Endothelial cell of umbilical vein (primary cell): ENCODE results near the gene MLPH. TPM values are rescaled to one million over a fixed set of nuclear protein-coding genes. Genes with fewer than 3 reads are reported as not detected.

Experiments
- BruUV-seq: library from RNA; stranded (reverse); fragments of 400-500 nt; replicated peaks from 2 replicates; lab custom pipeline; 2021; lab: Mats Ljungman, UMichigan
- CTCF ChIA-PET: fragments of 300-600, 350-600 bp; sonication (Branson Sonifier 250); formaldehyde crosslinking; loops from one replicate; lab custom pipeline; 2021; ENCODE audit warnings: antibody characterized with exemption, inconsistent platforms; lab: Charles Lee
- POLR2A ChIA-PET: fragments of 300-600, 350-600 bp; sonication (Branson Sonifier 250); formaldehyde crosslinking; loops from one replicate; lab custom pipeline; 2021; ENCODE audit warnings: antibody characterized with exemption, inconsistent platforms; lab: Charles Lee
- DNase-seq: peaks from one replicate; pipeline ENCODE4 v3.0.0-alpha.2; 2011; ENCODE audit warnings: low read depth, low spot score
- FAIRE-seq: peaks from 2 replicates; lab custom pipeline; 2011; peaks lifted over from hg19 to GRCh38; lab: Jason Lieb, UNC
- H2AFZ ChIP-seq: 2 replicates; pipeline ENCODE4 v1.6.0; 2012; ENCODE audit warnings: low read depth, low read length, control low read depth, inconsistent platforms
- H3K27ac ChIP-seq: 2 replicates; pipeline ENCODE4 v1.5.1; 2011; ENCODE audit warnings: low read depth, mild to moderate bottlenecking, control low read depth, low read length, moderate library complexity; ENCODE audit not compliant: insufficient read depth
- H3K27me3 ChIP-seq, 2 experiments: 2 replicates each; pipeline versions ENCODE4 v1.6.0 to v1.6.1; 2011; ENCODE audit warnings: low read length in 2 of 2, mixed read lengths in 1 of 2; ENCODE audit not compliant: control insufficient read depth in 2 of 2, insufficient read depth in 2 of 2
- H3K36me3 ChIP-seq, 2 experiments: 2 replicates in 1 of 2; 3 replicates in 1 of 2; pipeline ENCODE4 v1.5.1; 2011; ENCODE audit warnings: low read length in 2 of 2, mild to moderate bottlenecking in 1 of 2, moderate library complexity in 1 of 2; ENCODE audit not compliant: control insufficient read depth in 2 of 2, insufficient read depth in 2 of 2; ENCODE audit errors: extremely low read depth in 1 of 2
- H3K4me1 ChIP-seq: 3 replicates; pipeline ENCODE4 v1.5.1; 2011; ENCODE audit warnings: mild to moderate bottlenecking, low read length; ENCODE audit not compliant: control insufficient read depth, insufficient read depth; ENCODE audit errors: extremely low read depth
- H3K4me2 ChIP-seq: 2 replicates; pipeline ENCODE4 v1.6.1; 2011; ENCODE audit warnings: low read length, control low read depth, mixed read lengths; ENCODE audit not compliant: insufficient read depth
- H3K4me3 ChIP-seq, 3 experiments: fragments of 200-600 bp in 1 of 3; sonication (generic), shearing (Covaris generic) in 1 of 3; replicated peaks in 1 of 3; 2 replicates each; pipeline ENCODE4 v1.5.1; 2011 to 2016; ENCODE audit warnings: control low read depth in 3 of 3, low read length in 3 of 3, mild to moderate bottlenecking in 2 of 3, inconsistent platforms in 1 of 3, low read depth in 1 of 3, moderate library complexity in 1 of 3; ENCODE audit not compliant: insufficient read depth in 1 of 3
- H3K79me2 ChIP-seq: 2 replicates; pipeline ENCODE4 v1.6.0; 2012; ENCODE audit warnings: low read length, inconsistent platforms; ENCODE audit not compliant: control insufficient read depth, insufficient read depth
- H3K9ac ChIP-seq: replicated peaks from 2 replicates; pipeline ENCODE3; 2011; ENCODE audit warnings: low read length, control low read depth; ENCODE audit not compliant: insufficient read depth; ENCODE audit errors: extremely low read depth
- H3K9me1 ChIP-seq: replicated peaks from 3 replicates; pipeline ENCODE4 v1.6.0; 2011; ENCODE audit warnings: mild to moderate bottlenecking, low read length; ENCODE audit not compliant: control insufficient read depth, insufficient read depth; ENCODE audit errors: extremely low read depth
- H3K9me3 ChIP-seq: replicated peaks from 2 replicates; pipeline ENCODE4 v1.5.1; 2012; ENCODE audit warnings: low read length, inconsistent platforms; ENCODE audit not compliant: control insufficient read depth, insufficient read depth
- H4K20me1 ChIP-seq: replicated peaks from 2 replicates; pipeline ENCODE3; 2011; ENCODE audit warnings: mild to moderate bottlenecking, low read length; ENCODE audit not compliant: control insufficient read depth, insufficient read depth; ENCODE audit errors: extremely low read depth
- EZH2 ChIP-seq: IDR thresholded peaks from 2 replicates; pipeline ENCODE4 v1.6.1; 2012; ENCODE audit warnings: borderline replicate concordance, low read depth, mild to moderate bottlenecking, moderate library complexity, low read length, inconsistent platforms; ENCODE audit not compliant: severe bottlenecking
- FOS ChIP-seq: IDR thresholded peaks from 2 replicates; pipeline ENCODE4 v1.6.1; 2011; ENCODE audit warnings: mild to moderate bottlenecking, low read length, moderate library complexity, borderline replicate concordance; ENCODE audit not compliant: insufficient read depth
- GATA2 ChIP-seq: IDR thresholded peaks from 2 replicates; pipeline ENCODE4 v1.7.0; 2011; ENCODE audit warnings: low read depth, mild to moderate bottlenecking, moderate library complexity, mixed read lengths, low read length; ENCODE audit not compliant: insufficient read length, insufficient read depth
- JUN ChIP-seq: IDR thresholded peaks from 2 replicates; pipeline ENCODE4 v1.6.1; 2011; ENCODE audit warnings: borderline replicate concordance, low read depth; ENCODE audit not compliant: insufficient read length, insufficient read depth
- MYC ChIP-seq: IDR thresholded peaks from one replicate; pipeline ENCODE4 v1.6.1; 2011; ENCODE audit warnings: mild to moderate bottlenecking, low read depth, low read length
- POLR2AphosphoS5 ChIP-seq: IDR thresholded peaks from 2 replicates; pipeline ENCODE4 v1.6.1; 2012; ENCODE audit warnings: low read depth, mild to moderate bottlenecking, control low read depth, low read length, moderate library complexity; ENCODE audit not compliant: insufficient read depth
- dilution Hi-C: fragments of 300-500 bp; cut with MboI; formaldehyde crosslinking; loops from one replicate; pipeline ENCODE4 v1.15.0; 2019; ENCODE audit warnings: low sequenced_read_pairs; ENCODE audit not compliant: extremely low pct_ligation_motif_present
- intact Hi-C: fragments of 100-400 bp; cut with micrococcal nuclease; formaldehyde crosslinking; loops from one replicate; pipeline ENCODE4 v1.10.0; 2022
- polyA plus RNA-seq, 4 experiments: library from polyadenylated mRNA; depleted of rRNA in 3 of 4; stranded (reverse) in 3 of 4; unstranded in 1 of 4; fragments of >200 nt; gene quantifications; 2 replicates each; pipeline versions ENCODE4 v1.2.1 to v1.2.3, GENCODE V29; 2011 to 2012; ENCODE audit warnings: missing spikeins in 1 of 4
- total RNA-seq: library from RNA; stranded (reverse); gene quantifications from 2 replicates; pipeline ENCODE4 v1.2.3, GENCODE V29; 2021
- TF ChIP-seq, protein P1 (sequence below), 2 donors: IDR thresholded peaks; 1 replicate in 1 of 2; 2 replicates in 1 of 2; pipeline ENCODE4 v1.5.1; 2011; ENCODE audit warnings: low read length in 2 of 2, mild to moderate bottlenecking in 2 of 2, moderate library complexity in 2 of 2, control low read depth in 1 of 2, inconsistent platforms in 1 of 2, low read depth in 1 of 2; ENCODE audit not compliant: insufficient read depth in 1 of 2; ENCODE audit errors: extremely low read depth in 1 of 2
- TF ChIP-seq, protein P2 (sequence below): IDR thresholded peaks from 2 replicates; pipeline ENCODE4 v1.6.1; 2011; ENCODE audit not compliant: insufficient read depth, insufficient read length

MLPH gene
- total and polyA plus RNA-seq, 2 donors (not counting 3 experiments of a cell fraction or from before 2014, with no cell fraction given), result not detected

DNA sequence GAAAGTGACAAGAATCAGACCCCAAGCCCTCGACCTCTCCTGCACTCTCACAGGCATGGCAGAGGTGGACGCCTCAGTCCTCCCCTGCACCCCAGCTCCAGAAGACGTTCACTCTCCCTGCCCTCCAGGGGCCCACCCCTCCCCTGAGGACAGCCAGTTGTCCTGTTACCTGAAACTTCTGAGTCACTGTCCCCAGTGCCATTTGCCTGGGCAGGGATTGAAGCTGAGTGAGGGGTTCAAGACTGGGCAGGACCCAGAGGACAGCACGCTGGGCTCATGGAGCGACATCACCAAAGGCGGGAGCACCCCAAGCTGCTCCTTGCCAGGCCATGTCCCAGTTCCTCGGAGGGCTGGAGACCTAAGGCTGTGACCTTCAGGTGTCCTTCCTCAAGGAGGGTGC, 38.9 kb upstream of the MLPH start:
- DNase-seq (no peak), FAIRE-seq (no peak)
- BruUV-seq, result no TSS peak
- ChIA-PET CTCF (interaction anchor here (1.1 to 2.4 kb wide), 3 partner anchors 23 to 283 kb away, joined by 3 to 17 read pairs (median 5); no protein-coding TSS in a partner anchor), POLR2A (no interaction called here)
- H3K9me3 ChIP-seq, result no peaks in the 10 kb centered on the region
- no peak overlapping the region for H3K9ac ChIP-seq
- TF ChIP-seq, protein P1, sequence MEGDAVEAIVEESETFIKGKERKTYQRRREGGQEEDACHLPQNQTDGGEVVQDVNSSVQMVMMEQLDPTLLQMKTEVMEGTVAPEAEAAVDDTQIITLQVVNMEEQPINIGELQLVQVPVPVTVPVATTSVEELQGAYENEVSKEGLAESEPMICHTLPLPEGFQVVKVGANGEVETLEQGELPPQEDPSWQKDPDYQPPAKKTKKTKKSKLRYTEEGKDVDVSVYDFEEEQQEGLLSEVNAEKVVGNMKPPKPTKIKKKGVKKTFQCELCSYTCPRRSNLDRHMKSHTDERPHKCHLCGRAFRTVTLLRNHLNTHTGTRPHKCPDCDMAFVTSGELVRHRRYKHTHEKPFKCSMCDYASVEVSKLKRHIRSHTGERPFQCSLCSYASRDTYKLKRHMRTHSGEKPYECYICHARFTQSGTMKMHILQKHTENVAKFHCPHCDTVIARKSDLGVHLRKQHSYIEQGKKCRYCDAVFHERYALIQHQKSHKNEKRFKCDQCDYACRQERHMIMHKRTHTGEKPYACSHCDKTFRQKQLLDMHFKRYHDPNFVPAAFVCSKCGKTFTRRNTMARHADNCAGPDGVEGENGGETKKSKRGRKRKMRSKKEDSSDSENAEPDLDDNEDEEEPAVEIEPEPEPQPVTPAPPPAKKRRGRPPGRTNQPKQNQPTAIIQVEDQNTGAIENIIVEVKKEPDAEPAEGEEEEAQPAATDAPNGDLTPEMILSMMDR (IDR thresholded peaks at IDR 0.05; ENCODE audit: extremely low read depth in 1 of 2, insufficient read depth in 1 of 2, low read depth in 1 of 2, low read length in 2 of 2), result no peak
- TF ChIP-seq JUN (no peak), FOS (no peak), POLR2AphosphoS5 (no peak), MYC (no peak), EZH2 (no peak), GATA2 (no peak)
- TF ChIP-seq, protein P2, sequence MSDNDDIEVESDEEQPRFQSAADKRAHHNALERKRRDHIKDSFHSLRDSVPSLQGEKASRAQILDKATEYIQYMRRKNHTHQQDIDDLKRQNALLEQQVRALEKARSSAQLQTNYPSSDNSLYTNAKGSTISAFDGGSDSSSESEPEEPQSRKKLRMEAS, result no peak
- dilution Hi-C loops (no loop called here), intact Hi-C loops (loop anchor here (2.0 kb wide), 1 partner anchor 27 kb away; no protein-coding TSS in a partner anchor)
- peaks cover 11% of the 10 kb centered on the region for H3K4me1 ChIP-seq
- H3K4me3 ChIP-seq, result no peak overlapping the region
- H3K36me3 ChIP-seq, result no peaks in the 10 kb centered on the region
- H3K27me3 ChIP-seq, result peaks cover 52 to 56% of the 10 kb centered on the region in 2 experiments
- no peaks in the 10 kb centered on the region for H3K79me2 ChIP-seq
- no peak overlapping the region for H2AFZ ChIP-seq
- no peaks in the 10 kb centered on the region for H3K9me1 ChIP-seq
- no peak overlapping the region for H3K4me2 ChIP-seq
- no peaks in the 10 kb centered on the region for H4K20me1 ChIP-seq
- H3K27ac ChIP-seq, result no peak overlapping the region
